Fibroblast of the conjunctiva (primary cell): ENCODE results near the gene HHLA2.

Source experiments
- DNase-seq: peaks from one replicate; pipeline ENCODE4 v3.0.0-alpha.2; 2010; ENCODE audit warnings: low read depth

Gene HHLA2

GRCh38 chr3:108394016-108394415, 97.7 kb downstream of the HHLA2 start:
- DNase-seq = no peak

GRCh38 chr3:108394563-108394962, 98.2 kb downstream of the HHLA2 start:
- no peak for DNase-seq

GRCh38 chr3:108396336-108396735, 100.0 kb downstream of the HHLA2 start:
- DNase-seq = no peak

GRCh38 chr3:108398510-108398909, 102.2 kb downstream of the HHLA2 start:
- no peak for DNase-seq

- no peak for DNase-seq
Measured at GRCh38 chr3:108401836-108402235, 105.5 kb downstream of the HHLA2 start.

GRCh38 chr3:108403198-108403597, 106.8 kb downstream of the HHLA2 start:
- no peak for DNase-seq

- no peak for DNase-seq
Measured at GRCh38 chr3:108403686-108404345, 107.5 kb downstream of the HHLA2 start.

GRCh38 chr3:108404368-108404767, 108.0 kb downstream of the HHLA2 start:
- no peak for DNase-seq

- DNase-seq = no peak
Measured at GRCh38 chr3:108406063-108406660, 109.8 kb downstream of the HHLA2 start.

GRCh38 chr3:108406661-108407206, 110.4 kb downstream of the HHLA2 start:
- peak; percentile 73 for DNase-seq

GRCh38 chr3:108407886-108408285, 111.5 kb downstream of the HHLA2 start:
- DNase-seq = no peak

GRCh38 chr3:108408883-108409799, 112.8 kb downstream of the HHLA2 start:
- no peak for DNase-seq

GRCh38 chr3:108409800-108410178, 113.4 kb downstream of the HHLA2 start:
- DNase-seq = no peak

- no peak for DNase-seq
Measured at GRCh38 chr3:108410531-108410984, 114.2 kb downstream of the HHLA2 start.

GRCh38 chr3:108412121-108412750, 115.9 kb downstream of the HHLA2 start:
- no peak for DNase-seq

- DNase-seq = no peak
Measured at GRCh38 chr3:108414007-108414406, 117.7 kb downstream of the HHLA2 start.

GRCh38 chr3:108415661-108416060, 119.3 kb downstream of the HHLA2 start:
- no peak for DNase-seq

- no peak for DNase-seq
Measured at GRCh38 chr3:108416111-108416869, 119.9 kb downstream of the HHLA2 start.

- peak; percentile 21 for DNase-seq
Measured at GRCh38 chr3:108420926-108421325, 124.6 kb downstream of the HHLA2 start.
